A549 (cell line): ENCODE results near the gene SSC5D. TPM values are rescaled to one million over a fixed set of nuclear protein-coding genes. Genes with fewer than 3 reads are reported as not detected.
"Not testable (repeated sequence)": the region's sequence is repeated elsewhere in the genome, so short reads cannot be mapped to it uniquely, and the experiment has no call there.

Experiments
- ATAC-seq, 2 experiments: fragments of 200-7000 bp in 1 of 2; fragments of >200 bp in 1 of 2; cut with Nextera tagmentation in 1 of 2; cut with Tn5 transposase in 1 of 2; 3 replicates each; pipeline versions ENCODE4 v1.8.0 to v1.9.1; 2018 to 2020; ENCODE audit warnings: mild to moderate bottlenecking in 1 of 2, moderate library complexity in 1 of 2
- CTCF ChIA-PET: fragments of 300-600 bp; sonication (Branson Sonifier 250); formaldehyde crosslinking; extraction: SDS; loops from one replicate; lab custom pipeline; 2021; ENCODE audit warnings: antibody characterized with exemption, inconsistent platforms; lab: Yijun Ruan, JAX
- POLR2A ChIA-PET: fragments of 350-600 bp; formaldehyde crosslinking; extraction: SDS; loops from one replicate; lab custom pipeline; 2021; ENCODE audit warnings: antibody characterized with exemption, inconsistent platforms; lab: Yijun Ruan, JAX
- DNase-seq, 2 experiments: peaks; one replicate each; pipeline versions ENCODE4 v3.0.0 to v3.0.0-alpha.2; 2011 to 2016; ENCODE audit warnings: low read depth in 1 of 2, low spot score in 1 of 2
- FAIRE-seq: peaks from 2 replicates; lab custom pipeline; 2011; peaks lifted over from hg19 to GRCh38; lab: Jason Lieb, UNC
- H3K27ac ChIP-seq, 2 experiments: fragments of >200 bp; sonication (Bioruptor Twin); formaldehyde crosslinking; 3 replicates each; pipeline ENCODE4 v1.5.1; 2016 to 2017
- H3K4me1 ChIP-seq: fragments of >200 bp; sonication (Bioruptor Twin); formaldehyde crosslinking; 3 replicates; pipeline ENCODE4 v1.6.1; 2016
- H3K4me2 ChIP-seq: fragments of >200 bp; sonication (Bioruptor Twin); formaldehyde crosslinking; 3 replicates; pipeline ENCODE4 v1.6.1; 2016
- H3K4me3 ChIP-seq: fragments of >200 bp; sonication (Bioruptor Twin); formaldehyde crosslinking; 3 replicates; pipeline ENCODE4 v1.5.1; 2016
- H3K9me3 ChIP-seq: fragments of >200 bp; sonication (Bioruptor Twin); formaldehyde crosslinking; 3 replicates; pipeline ENCODE4 v1.6.1; 2016
- CBX2 ChIP-seq: fragments of 200-600 bp; sonication (generic); IDR thresholded peaks from 2 replicates; pipeline ENCODE4 v1.6.1; 2016; ENCODE audit warnings: low read depth, mild to moderate bottlenecking, borderline replicate concordance
- CBX8 ChIP-seq: fragments of 200-600 bp; sonication (generic); IDR thresholded peaks from 2 replicates; pipeline ENCODE4 v1.6.1; 2016
- CHD4 ChIP-seq: fragments of 200-600 bp; sonication (generic); IDR thresholded peaks from 2 replicates; pipeline ENCODE4 v1.6.1; 2016; ENCODE audit warnings: antibody characterized with exemption, mild to moderate bottlenecking, borderline replicate concordance
- CTCF ChIP-seq: fragments of >200 bp; sonication (Bioruptor Twin); formaldehyde crosslinking; IDR thresholded peaks from 3 replicates; pipeline ENCODE4 v1.5.1; 2016
- EHMT2 ChIP-seq: fragments of 200-600 bp; sonication (generic); IDR thresholded peaks from 2 replicates; pipeline ENCODE4 v1.6.1; 2016; ENCODE audit warnings: antibody characterized with exemption, low read depth, mild to moderate bottlenecking, moderate library complexity
- FOSL2 ChIP-seq, 2 experiments: fragments of 450-650 bp in 1 of 2; fragments of >200 bp in 1 of 2; sonication (Bioruptor Twin) in 1 of 2; formaldehyde crosslinking; IDR thresholded peaks; 2 replicates each; pipeline versions ENCODE4 v1.5.0 to v1.6.1; 2016 to 2020; ENCODE audit warnings: mild to moderate bottlenecking in 1 of 2, moderate library complexity in 1 of 2
- HDAC2 ChIP-seq: fragments of 200-600 bp; sonication (generic); IDR thresholded peaks from 2 replicates; pipeline ENCODE4 v1.6.1; 2016
- HOXA7 ChIP-seq: fragments of 250-450 bp; sonication (Bioruptor Pico); IDR thresholded peaks from 2 replicates; pipeline ENCODE4 v1.5.0; 2020; ENCODE audit warnings: mild to moderate bottlenecking, moderate library complexity
- JUN ChIP-seq, 2 experiments: fragments of >200 bp; sonication (Bioruptor Twin); formaldehyde crosslinking; IDR thresholded peaks; 2 replicates in 1 of 2; 3 replicates in 1 of 2; pipeline ENCODE4 v1.6.1; 2016 to 2017
- KDM5A ChIP-seq: fragments of 200-600 bp; sonication (generic); IDR thresholded peaks from 2 replicates; pipeline ENCODE4 v1.6.1; 2016; ENCODE audit warnings: antibody characterized with exemption, mild to moderate bottlenecking
- NFE2L2 ChIP-seq: fragments of 150-350 bp; conservative IDR thresholded peaks from 2 replicates; pipeline ENCODE4 v1.6.1; 2014; ENCODE audit warnings: low read length
- NPAS2 ChIP-seq: fragments of 250-450 bp; sonication (Bioruptor Pico); IDR thresholded peaks from 2 replicates; pipeline ENCODE4 v1.8.0; 2022; ENCODE audit warnings: mild to moderate bottlenecking, moderate library complexity, borderline replicate concordance
- PHF8 ChIP-seq: fragments of 200-600 bp; sonication (generic); IDR thresholded peaks from 2 replicates; pipeline ENCODE4 v1.6.1; 2016; ENCODE audit warnings: low read depth, mild to moderate bottlenecking, antibody characterized with exemption, moderate library complexity, borderline replicate concordance
- RAD21 ChIP-seq, 2 experiments: fragments of >200 bp in 1 of 2; sonication (Bioruptor Twin) in 1 of 2; formaldehyde crosslinking in 1 of 2; IDR thresholded peaks in 1 of 2; conservative IDR thresholded peaks in 1 of 2; 2 replicates in 1 of 2; 3 replicates in 1 of 2; pipeline ENCODE4 v1.6.1; 2012 to 2018; ENCODE audit warnings: inconsistent platforms in 1 of 2
- ZNF302 ChIP-seq: fragments of 250-450 bp; sonication (Bioruptor Pico); IDR thresholded peaks from 2 replicates; pipeline ENCODE4 v1.9.0; 2021; ENCODE audit warnings: inconsistent platforms, mild to moderate bottlenecking, moderate library complexity
- WGBS: methylation state at CpG from one replicate; pipeline ENCODE4 v1.1.6; 2017; ENCODE audit errors: missing lambda C conversion rate; 5-methylcytosine and 5-hydroxymethylcytosine counted together
- polyA plus RNA-seq, 4 experiments: library from polyadenylated mRNA; depleted of rRNA in 3 of 4; stranded (reverse); fragments of >200 nt; fragmentation: RNase III in 1 of 4; extraction: RNeasy Plus Mini Kit Qiagen cat#74134 plus additional on column Dnase treatment in 1 of 4; gene quantifications; 2 replicates in 3 of 4; 3 replicates in 1 of 4; pipeline ENCODE4 v1.2.3, GENCODE V29; 2011 to 2017
- TF ChIP-seq, protein P1 (sequence below): fragments of 250-450 bp; sonication (Bioruptor Pico); IDR thresholded peaks from 2 replicates; pipeline ENCODE4 v1.5.0; 2020; ENCODE audit warnings: low read depth, mild to moderate bottlenecking, moderate library complexity

SSC5D gene
- polyA plus RNA-seq, 2 of the 4 experiments (the other 2 are of a cell fraction): 0.22 to 1.5 TPM

GRCh38 chr19:55447421-55448174, 40.6 kb upstream of the SSC5D start (continued):
- TF ChIP-seq HOXA7 (CRISPR knock-in tag) (no peak), CBX2 (no peak), PHF8 (no peak), NPAS2 (CRISPR knock-in tag) (no peak), ZNF302 (no peak), CTCF (no peak), HDAC2 (no peak), RAD21 (conservative IDR thresholded peaks at IDR 0.05 in 1 of 2, IDR thresholded peaks at IDR 0.05 in 1 of 2) (no peak), NFE2L2 (no peak), JUN (IDR thresholded peaks at IDR 0.05) (no peak), CHD4 (no peak), KDM5A (no peak), EHMT2 (no peak)

- not testable (repeated sequence) for DNase-seq, H3K4me3 ChIP-seq, FAIRE-seq, ATAC-seq, H3K27ac ChIP-seq, H3K9me3 ChIP-seq
- Histone ChIP-seq H3K4me1 (peaks cover 24% of the 10 kb centered on the region), H3K4me2 (peak overlapping the region; percentile 46)
- WGBS: 52% methylated on average over 5 of the region's 5 CpGs
- POLR2A ChIA-PET: interaction anchor here (0.5 to 1.9 kb wide), 3 partner anchors 28 to 74 kb away, joined by 3 to 9 read pairs (median 5); partner anchors contain the start of genes UBE2S and ZNF628
- CTCF ChIA-PET: interaction anchor here (1.9 to 4.7 kb wide), 3 partner anchors 19 to 288 kb away, joined by 7 to 31 read pairs (median 12); no protein-coding TSS in a partner anchor
Measured at GRCh38 chr19:55448175-55448490, 40.1 kb upstream of the SSC5D start.

DNA sequence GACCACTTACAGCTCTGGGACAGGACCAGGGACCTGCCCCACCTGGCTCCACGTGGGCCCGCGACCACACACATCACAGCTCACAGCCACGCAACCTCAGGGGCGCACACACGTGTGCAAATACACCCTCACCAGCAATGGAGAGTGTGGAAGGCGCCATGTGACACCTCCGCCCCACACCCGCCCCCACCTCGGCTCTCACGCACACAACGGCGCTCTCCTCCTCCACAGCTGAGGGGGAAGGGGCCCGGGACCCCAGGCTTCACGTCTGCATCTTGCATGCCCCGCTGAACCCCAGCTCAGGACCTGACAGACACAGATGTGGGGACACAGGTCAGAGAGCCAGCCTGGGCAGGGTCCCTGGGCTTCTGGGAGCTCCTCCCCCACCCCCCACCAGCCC, 38.8 kb upstream of the SSC5D start:
- 75% methylated on average over 10 of the region's 16 CpGs for WGBS
- H3K27ac ChIP-seq: no peak overlapping the region
- no peaks in the 10 kb centered on the region for H3K9me3 ChIP-seq
- FAIRE-seq (no peak), ATAC-seq (no peak), DNase-seq (no peak)
- POLR2A ChIA-PET: no interaction called here
- H3K4me1 ChIP-seq: peaks cover 32% of the 10 kb centered on the region
- CTCF ChIA-PET: interaction anchor here (0.8 to 1.5 kb wide), 5 partner anchors 18 to 158 kb away, joined by 3 to 8 read pairs (median 5); no protein-coding TSS in a partner anchor
- H3K4me2 ChIP-seq: no peak overlapping the region
- TF ChIP-seq NFE2L2: no peak
- no peak for TF ChIP-seq CBX8
- TF ChIP-seq, protein P1, sequence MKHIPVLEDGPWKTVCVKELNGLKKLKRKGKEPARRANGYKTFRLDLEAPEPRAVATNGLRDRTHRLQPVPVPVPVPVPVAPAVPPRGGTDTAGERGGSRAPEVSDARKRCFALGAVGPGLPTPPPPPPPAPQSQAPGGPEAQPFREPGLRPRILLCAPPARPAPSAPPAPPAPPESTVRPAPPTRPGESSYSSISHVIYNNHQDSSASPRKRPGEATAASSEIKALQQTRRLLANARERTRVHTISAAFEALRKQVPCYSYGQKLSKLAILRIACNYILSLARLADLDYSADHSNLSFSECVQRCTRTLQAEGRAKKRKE (CRISPR knock-in tag): no peak
- TF ChIP-seq FOSL2 (IDR thresholded peaks at IDR 0.05): no peak
- TF ChIP-seq FOSL2 (CRISPR knock-in tag; IDR thresholded peaks at IDR 0.05): no peak
- no peak for TF ChIP-seq ZNF302
- TF ChIP-seq CTCF: no peak
- TF ChIP-seq NPAS2 (CRISPR knock-in tag): no peak
- H3K4me3 ChIP-seq: no peak overlapping the region
